ENCODE measurements around the gene CITED2. TPM values are rescaled to one million over a fixed set of nuclear protein-coding genes. Genes with fewer than 3 reads are reported as not detected.
A peak's percentile ranks its signal among the peaks of the same experiment; 100 is the strongest.
"Not testable (repeated sequence)": the region's sequence is repeated elsewhere in the genome, so short reads cannot be mapped to it uniquely, and the experiment has no call there.

Gene CITED2
- 36.3 TPM for total RNA-seq

- no peak for FAIRE-seq
- DNase-seq (ENCODE audit: low spot score in 2 of 2) = peak; percentile 77 to 84
Measured at GRCh38 chr6:139374357-139375225, at the start of gene CITED2. CITED2 (minus strand) TSS chr6:139374648; CDS start chr6:139373944, 704 bp downstream.

GRCh38 chr6:139423037-139423703 is 48.7 kb upstream of the CITED2 start:
- FAIRE-seq = no peak

GRCh38 chr6:139422105-139423036 is 47.9 kb upstream of the CITED2 start:
- DNase-seq (ENCODE audit: low spot score in 2 of 2) = no peak
- no peak for FAIRE-seq

More at GRCh38 chr6:139423037-139423703, 48.7 kb upstream of the CITED2 start:
- DNase-seq (ENCODE audit: low spot score in 2 of 2) = no peak

- DNase-seq (ENCODE audit: low spot score in 2 of 2) (no peak), FAIRE-seq (no peak)
Measured at GRCh38 chr6:139418481-139419132, 44.2 kb upstream of the CITED2 start.

GRCh38 chr6:139416146-139416545 is 41.7 kb upstream of the CITED2 start:
- no peak for DNase-seq (ENCODE audit: low spot score in 2 of 2)
- FAIRE-seq = no peak

- FAIRE-seq = no peak
- DNase-seq (ENCODE audit: low spot score in 2 of 2) = no peak
Measured at GRCh38 chr6:139415365-139415764, 40.9 kb upstream of the CITED2 start.

GRCh38 chr6:139412103-139412502 is 37.7 kb upstream of the CITED2 start:
- FAIRE-seq; DNase-seq (ENCODE audit: low spot score in 2 of 2): not testable (repeated sequence)

- FAIRE-seq = no peak
Measured at GRCh38 chr6:139409026-139409425, 34.6 kb upstream of the CITED2 start.

GRCh38 chr6:139407718-139408222 is 33.3 kb upstream of the CITED2 start:
- FAIRE-seq = no peak
- DNase-seq (ENCODE audit: low spot score in 2 of 2) = no peak

More at GRCh38 chr6:139409026-139409425, 34.6 kb upstream of the CITED2 start:
- no peak for DNase-seq (ENCODE audit: low spot score in 2 of 2)

- DNase-seq (ENCODE audit: low spot score in 2 of 2) = no peak
- FAIRE-seq = no peak
Measured at GRCh38 chr6:139406577-139407343, 32.3 kb upstream of the CITED2 start.

GRCh38 chr6:139402876-139403386 is 28.5 kb upstream of the CITED2 start:
- FAIRE-seq = no peak
- no peak for DNase-seq (ENCODE audit: low spot score in 2 of 2)

- no peak for FAIRE-seq
- no peak for DNase-seq (ENCODE audit: low spot score in 2 of 2)
Measured at GRCh38 chr6:139398658-139399057, 24.2 kb upstream of the CITED2 start.

GRCh38 chr6:139395891-139396301 is 21.4 kb upstream of the CITED2 start:
- DNase-seq (ENCODE audit: low spot score in 2 of 2) = no peak
- no peak for FAIRE-seq

GRCh38 chr6:139395371-139395770 is 20.9 kb upstream of the CITED2 start:
- FAIRE-seq (no peak), DNase-seq (ENCODE audit: low spot score in 2 of 2) (no peak)

GRCh38 chr6:139394027-139394649 is 19.7 kb upstream of the CITED2 start:
- FAIRE-seq = no peak
- no peak for DNase-seq (ENCODE audit: low spot score in 2 of 2)

- FAIRE-seq = no peak
Measured at GRCh38 chr6:139392794-139393193, 18.3 kb upstream of the CITED2 start.

GRCh38 chr6:139391709-139392108 is 17.3 kb upstream of the CITED2 start:
- DNase-seq (ENCODE audit: low spot score in 2 of 2) = no peak
- FAIRE-seq = no peak

More at GRCh38 chr6:139392794-139393193, 18.3 kb upstream of the CITED2 start:
- DNase-seq (ENCODE audit: low spot score in 2 of 2) = no peak

- DNase-seq (ENCODE audit: low spot score in 2 of 2) = no peak
- no peak for FAIRE-seq
Measured at GRCh38 chr6:139390447-139390846, 16.0 kb upstream of the CITED2 start.
